Endothelial cell of umbilical vein (primary cell): ENCODE results near the gene C2orf68. TPM values are rescaled to one million over a fixed set of nuclear protein-coding genes. Genes with fewer than 3 reads are reported as not detected.
A peak's percentile ranks its signal among the peaks of the same experiment; 100 is the strongest.

Experiments
- BruUV-seq: library from RNA; stranded (reverse); fragments of 400-500 nt; replicated peaks from 2 replicates; lab custom pipeline; 2021; lab: Mats Ljungman, UMichigan
- CTCF ChIA-PET: fragments of 300-600, 350-600 bp; sonication (Branson Sonifier 250); formaldehyde crosslinking; loops from one replicate; lab custom pipeline; 2021; ENCODE audit warnings: antibody characterized with exemption, inconsistent platforms; lab: Charles Lee
- POLR2A ChIA-PET: fragments of 300-600, 350-600 bp; sonication (Branson Sonifier 250); formaldehyde crosslinking; loops from one replicate; lab custom pipeline; 2021; ENCODE audit warnings: antibody characterized with exemption, inconsistent platforms; lab: Charles Lee
- DNase-seq: peaks from one replicate; pipeline ENCODE4 v3.0.0-alpha.2; 2011; ENCODE audit warnings: low read depth, low spot score
- FAIRE-seq: peaks from 2 replicates; lab custom pipeline; 2011; peaks lifted over from hg19 to GRCh38; lab: Jason Lieb, UNC
- H2AFZ ChIP-seq: 2 replicates; pipeline ENCODE4 v1.6.0; 2012; ENCODE audit warnings: low read depth, low read length, control low read depth, inconsistent platforms
- H3K27ac ChIP-seq: 2 replicates; pipeline ENCODE4 v1.5.1; 2011; ENCODE audit warnings: low read depth, mild to moderate bottlenecking, control low read depth, low read length, moderate library complexity; ENCODE audit not compliant: insufficient read depth
- H3K27me3 ChIP-seq, 2 experiments: 2 replicates each; pipeline versions ENCODE4 v1.6.0 to v1.6.1; 2011; ENCODE audit warnings: low read length in 2 of 2, mixed read lengths in 1 of 2; ENCODE audit not compliant: control insufficient read depth in 2 of 2, insufficient read depth in 2 of 2
- H3K36me3 ChIP-seq, 2 experiments: 2 replicates in 1 of 2; 3 replicates in 1 of 2; pipeline ENCODE4 v1.5.1; 2011; ENCODE audit warnings: low read length in 2 of 2, mild to moderate bottlenecking in 1 of 2, moderate library complexity in 1 of 2; ENCODE audit not compliant: control insufficient read depth in 2 of 2, insufficient read depth in 2 of 2; ENCODE audit errors: extremely low read depth in 1 of 2
- H3K4me1 ChIP-seq: 3 replicates; pipeline ENCODE4 v1.5.1; 2011; ENCODE audit warnings: mild to moderate bottlenecking, low read length; ENCODE audit not compliant: control insufficient read depth, insufficient read depth; ENCODE audit errors: extremely low read depth
- H3K4me2 ChIP-seq: 2 replicates; pipeline ENCODE4 v1.6.1; 2011; ENCODE audit warnings: low read length, control low read depth, mixed read lengths; ENCODE audit not compliant: insufficient read depth
- H3K4me3 ChIP-seq, 3 experiments: fragments of 200-600 bp in 1 of 3; sonication (generic), shearing (Covaris generic) in 1 of 3; replicated peaks in 1 of 3; 2 replicates each; pipeline ENCODE4 v1.5.1; 2011 to 2016; ENCODE audit warnings: control low read depth in 3 of 3, low read length in 3 of 3, mild to moderate bottlenecking in 2 of 3, inconsistent platforms in 1 of 3, low read depth in 1 of 3, moderate library complexity in 1 of 3; ENCODE audit not compliant: insufficient read depth in 1 of 3
- H3K79me2 ChIP-seq: 2 replicates; pipeline ENCODE4 v1.6.0; 2012; ENCODE audit warnings: low read length, inconsistent platforms; ENCODE audit not compliant: control insufficient read depth, insufficient read depth
- H3K9ac ChIP-seq: replicated peaks from 2 replicates; pipeline ENCODE3; 2011; ENCODE audit warnings: low read length, control low read depth; ENCODE audit not compliant: insufficient read depth; ENCODE audit errors: extremely low read depth
- H3K9me1 ChIP-seq: replicated peaks from 3 replicates; pipeline ENCODE4 v1.6.0; 2011; ENCODE audit warnings: mild to moderate bottlenecking, low read length; ENCODE audit not compliant: control insufficient read depth, insufficient read depth; ENCODE audit errors: extremely low read depth
- H3K9me3 ChIP-seq: replicated peaks from 2 replicates; pipeline ENCODE4 v1.5.1; 2012; ENCODE audit warnings: low read length, inconsistent platforms; ENCODE audit not compliant: control insufficient read depth, insufficient read depth
- H4K20me1 ChIP-seq: replicated peaks from 2 replicates; pipeline ENCODE3; 2011; ENCODE audit warnings: mild to moderate bottlenecking, low read length; ENCODE audit not compliant: control insufficient read depth, insufficient read depth; ENCODE audit errors: extremely low read depth
- EZH2 ChIP-seq: IDR thresholded peaks from 2 replicates; pipeline ENCODE4 v1.6.1; 2012; ENCODE audit warnings: borderline replicate concordance, low read depth, mild to moderate bottlenecking, moderate library complexity, low read length, inconsistent platforms; ENCODE audit not compliant: severe bottlenecking
- FOS ChIP-seq: IDR thresholded peaks from 2 replicates; pipeline ENCODE4 v1.6.1; 2011; ENCODE audit warnings: mild to moderate bottlenecking, low read length, moderate library complexity, borderline replicate concordance; ENCODE audit not compliant: insufficient read depth
- GATA2 ChIP-seq: IDR thresholded peaks from 2 replicates; pipeline ENCODE4 v1.7.0; 2011; ENCODE audit warnings: low read depth, mild to moderate bottlenecking, moderate library complexity, mixed read lengths, low read length; ENCODE audit not compliant: insufficient read length, insufficient read depth
- JUN ChIP-seq: IDR thresholded peaks from 2 replicates; pipeline ENCODE4 v1.6.1; 2011; ENCODE audit warnings: borderline replicate concordance, low read depth; ENCODE audit not compliant: insufficient read length, insufficient read depth
- MYC ChIP-seq: IDR thresholded peaks from one replicate; pipeline ENCODE4 v1.6.1; 2011; ENCODE audit warnings: mild to moderate bottlenecking, low read depth, low read length
- POLR2A ChIP-seq: IDR thresholded peaks from 2 replicates; pipeline ENCODE4 v1.6.1; 2012; ENCODE audit warnings: low read depth, mild to moderate bottlenecking, control low read depth, low read length
- POLR2AphosphoS5 ChIP-seq: IDR thresholded peaks from 2 replicates; pipeline ENCODE4 v1.6.1; 2012; ENCODE audit warnings: low read depth, mild to moderate bottlenecking, control low read depth, low read length, moderate library complexity; ENCODE audit not compliant: insufficient read depth
- dilution Hi-C: fragments of 300-500 bp; cut with MboI; formaldehyde crosslinking; loops from one replicate; pipeline ENCODE4 v1.15.0; 2019; ENCODE audit warnings: low sequenced_read_pairs; ENCODE audit not compliant: extremely low pct_ligation_motif_present
- intact Hi-C: fragments of 100-400 bp; cut with micrococcal nuclease; formaldehyde crosslinking; loops from one replicate; pipeline ENCODE4 v1.10.0; 2022
- polyA plus RNA-seq, 4 experiments: library from polyadenylated mRNA; depleted of rRNA in 3 of 4; stranded (reverse) in 3 of 4; unstranded in 1 of 4; fragments of >200 nt; gene quantifications; 2 replicates each; pipeline versions ENCODE4 v1.2.1 to v1.2.3, GENCODE V29; 2011 to 2012; ENCODE audit warnings: missing spikeins in 1 of 4
- total RNA-seq: library from RNA; stranded (reverse); gene quantifications from 2 replicates; pipeline ENCODE4 v1.2.3, GENCODE V29; 2021
- TF ChIP-seq, protein P1 (sequence below): IDR thresholded peaks from 2 replicates; pipeline ENCODE4 v1.6.1; 2011; ENCODE audit not compliant: insufficient read depth, insufficient read length
- TF ChIP-seq, protein P2 (sequence below), 2 donors: IDR thresholded peaks; 1 replicate in 1 of 2; 2 replicates in 1 of 2; pipeline ENCODE4 v1.5.1; 2011; ENCODE audit warnings: low read length in 2 of 2, mild to moderate bottlenecking in 2 of 2, moderate library complexity in 2 of 2, control low read depth in 1 of 2, inconsistent platforms in 1 of 2, low read depth in 1 of 2; ENCODE audit not compliant: insufficient read depth in 1 of 2; ENCODE audit errors: extremely low read depth in 1 of 2

Gene C2orf68
- total and polyA plus RNA-seq, 2 donors (not counting 3 experiments of a cell fraction or from before 2014, with no cell fraction given), result 17.4 to 27.4 TPM

DNA sequence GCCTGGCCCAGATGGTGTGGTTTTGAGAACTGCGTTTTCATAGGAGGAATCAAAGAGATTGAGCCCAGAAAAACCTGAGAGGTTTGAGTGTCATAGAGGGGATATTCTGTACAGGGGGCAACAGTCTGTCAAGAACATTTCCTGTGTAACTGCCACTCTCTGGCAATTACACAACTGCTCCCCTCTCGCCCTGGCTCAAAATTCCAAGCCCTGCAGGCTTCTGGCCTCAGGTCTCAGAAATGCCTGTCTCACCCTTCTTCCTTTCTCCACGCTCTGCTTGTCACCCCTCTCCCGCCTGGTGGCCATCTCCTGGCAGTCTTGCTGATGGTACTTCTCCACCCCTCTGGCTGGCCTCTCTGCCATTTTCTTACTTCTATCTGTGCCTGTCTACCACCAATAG, 23.6 kb downstream of the C2orf68 start:
- no peak for TF ChIP-seq MYC
- TF ChIP-seq GATA2, result no peak
- TF ChIP-seq, protein P1, sequence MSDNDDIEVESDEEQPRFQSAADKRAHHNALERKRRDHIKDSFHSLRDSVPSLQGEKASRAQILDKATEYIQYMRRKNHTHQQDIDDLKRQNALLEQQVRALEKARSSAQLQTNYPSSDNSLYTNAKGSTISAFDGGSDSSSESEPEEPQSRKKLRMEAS, result no peak
- no peak for TF ChIP-seq JUN
- TF ChIP-seq POLR2A, result no peak
- TF ChIP-seq, protein P2, sequence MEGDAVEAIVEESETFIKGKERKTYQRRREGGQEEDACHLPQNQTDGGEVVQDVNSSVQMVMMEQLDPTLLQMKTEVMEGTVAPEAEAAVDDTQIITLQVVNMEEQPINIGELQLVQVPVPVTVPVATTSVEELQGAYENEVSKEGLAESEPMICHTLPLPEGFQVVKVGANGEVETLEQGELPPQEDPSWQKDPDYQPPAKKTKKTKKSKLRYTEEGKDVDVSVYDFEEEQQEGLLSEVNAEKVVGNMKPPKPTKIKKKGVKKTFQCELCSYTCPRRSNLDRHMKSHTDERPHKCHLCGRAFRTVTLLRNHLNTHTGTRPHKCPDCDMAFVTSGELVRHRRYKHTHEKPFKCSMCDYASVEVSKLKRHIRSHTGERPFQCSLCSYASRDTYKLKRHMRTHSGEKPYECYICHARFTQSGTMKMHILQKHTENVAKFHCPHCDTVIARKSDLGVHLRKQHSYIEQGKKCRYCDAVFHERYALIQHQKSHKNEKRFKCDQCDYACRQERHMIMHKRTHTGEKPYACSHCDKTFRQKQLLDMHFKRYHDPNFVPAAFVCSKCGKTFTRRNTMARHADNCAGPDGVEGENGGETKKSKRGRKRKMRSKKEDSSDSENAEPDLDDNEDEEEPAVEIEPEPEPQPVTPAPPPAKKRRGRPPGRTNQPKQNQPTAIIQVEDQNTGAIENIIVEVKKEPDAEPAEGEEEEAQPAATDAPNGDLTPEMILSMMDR (IDR thresholded peaks at IDR 0.05; ENCODE audit: extremely low read depth in 1 of 2, insufficient read depth in 1 of 2, low read depth in 1 of 2, low read length in 2 of 2), result no peak
- TF ChIP-seq FOS, result no peak
- TF ChIP-seq EZH2, result no peak
- TF ChIP-seq POLR2AphosphoS5, result no peak
- Histone ChIP-seq H3K9me3 (no peaks in the 10 kb centered on the region), H3K27ac (peak overlapping the region; percentile 94), H3K4me2 (peak overlapping the region; percentile 45), H4K20me1 (no peaks in the 10 kb centered on the region), H3K79me2 (peaks cover 28% of the 10 kb centered on the region), H3K9ac (no peak overlapping the region), H2AFZ (no peak overlapping the region), H3K36me3 (peaks cover 0 to 9% of the 10 kb centered on the region in 2 experiments), H3K27me3 (no peaks in the 10 kb centered on the region), H3K4me1 (peaks cover 68% of the 10 kb centered on the region), H3K4me3 (no peak overlapping the region), H3K9me1 (no peaks in the 10 kb centered on the region)
- no peak for DNase-seq
- no TSS peak for BruUV-seq
- no peak for FAIRE-seq
- ChIA-PET POLR2A (interaction anchor here (1.1 to 1.4 kb wide), 3 partner anchors 12 to 28 kb away, joined by 3 to 4 read pairs (median 3); partner anchors contain the start of gene USP39), CTCF (interaction anchor here (0.6 to 1.2 kb wide), 2 partner anchors 8 to 13 kb away, joined by 3 read pairs; no protein-coding TSS in a partner anchor)
- intact Hi-C loops, result no loop called here
- dilution Hi-C loops, result no loop called here
